ENCODE measurements around the gene TTLL9. TPM values are rescaled to one million over a fixed set of nuclear protein-coding genes. Genes with fewer than 3 reads are reported as not detected.

Gene TTLL9
- total and polyA plus RNA-seq, 2 of the 13 experiments (the other 11 are each of a cell fraction or from before 2014, with no cell fraction given): not detected

GRCh38 chr20:31968291-31969126 lies 98.1 kb downstream of the TTLL9 start (continued):
- TF ChIP-seq XRCC5 (optimal IDR thresholded peaks at IDR 0.05; ENCODE audit: low read length): peak; percentile 100
- TF ChIP-seq KLF11 (CRISPR knock-in tag; IDR thresholded peaks at IDR 0.05): peak; percentile 100
- TF ChIP-seq ZNF572 (CRISPR knock-in tag; IDR thresholded peaks at IDR 0.05): peak; percentile 100
- TF ChIP-seq ZNF562 (CRISPR knock-in tag; IDR thresholded peaks at IDR 0.05; ENCODE audit: borderline replicate concordance): peak; percentile 99
- TF ChIP-seq PRDM15 (CRISPR knock-in tag; IDR thresholded peaks at IDR 0.05): peak; percentile 97
- peak; percentile 100 for TF ChIP-seq ATAD3A (CRISPR knock-in tag; IDR thresholded peaks at IDR 0.05)
- TF ChIP-seq HHEX (CRISPR knock-in tag; IDR thresholded peaks at IDR 0.05): peak; percentile 97
- peak; percentile 100 for TF ChIP-seq ZNF710 (CRISPR knock-in tag; IDR thresholded peaks at IDR 0.05; ENCODE audit: borderline replicate concordance)
- TF ChIP-seq SIX1 (CRISPR knock-in tag; IDR thresholded peaks at IDR 0.05; ENCODE audit: borderline replicate concordance): peak; percentile 99
- TF ChIP-seq HCFC1 (IDR thresholded peaks at IDR 0.05; ENCODE audit: low read depth, low read length): peak; percentile 53; the same call in 1 of the 2 replicates
- peak; percentile 95 for TF ChIP-seq POGZ (CRISPR knock-in tag; IDR thresholded peaks at IDR 0.05)
- TF ChIP-seq ZFP62 (CRISPR knock-in tag; IDR thresholded peaks at IDR 0.05): no peak
- peak; percentile 100 for TF ChIP-seq BRD4 (CRISPR knock-in tag; IDR thresholded peaks at IDR 0.05)
- TF ChIP-seq KLF16 (CRISPR knock-in tag; IDR thresholded peaks at IDR 0.05): peak; percentile 100
- TF ChIP-seq FOXA1 (IDR thresholded peaks at IDR 0.05): no peak
- TF ChIP-seq FOXA1 (CRISPR knock-in tag; IDR thresholded peaks at IDR 0.05): peak; percentile 96
- TF ChIP-seq TEAD3 (CRISPR knock-in tag; optimal IDR thresholded peaks at IDR 0.05; ENCODE audit: borderline replicate concordance): peak; percentile 97
- peak; percentile 100 for TF ChIP-seq NR1H2 (CRISPR knock-in tag; IDR thresholded peaks at IDR 0.05; ENCODE audit: borderline replicate concordance, low read depth)
- peak; percentile 100 for TF ChIP-seq SNAI1 (CRISPR knock-in tag; IDR thresholded peaks at IDR 0.05; ENCODE audit: borderline replicate concordance)
- TF ChIP-seq ZNF260 (CRISPR knock-in tag; IDR thresholded peaks at IDR 0.05; ENCODE audit: borderline replicate concordance, low read depth): peak; percentile 100
- TF ChIP-seq ZNF501 (CRISPR knock-in tag; IDR thresholded peaks at IDR 0.05): peak; percentile 100
- peak; percentile 99 for TF ChIP-seq ZNF382 (CRISPR knock-in tag; IDR thresholded peaks at IDR 0.05; ENCODE audit: borderline replicate concordance)
- TF ChIP-seq ZNF331 (CRISPR knock-in tag; IDR thresholded peaks at IDR 0.05): peak; percentile 100
- peak; percentile 100 for TF ChIP-seq ZUFSP (CRISPR knock-in tag; IDR thresholded peaks at IDR 0.05; ENCODE audit: borderline replicate concordance)
- TF ChIP-seq ZNF30 (CRISPR knock-in tag; IDR thresholded peaks at IDR 0.05): peak; percentile 100

Measured in HepG2 (cell line).